Head of caudate nucleus (tissue), 42 donors: ENCODE measurements around the gene RTN4RL1.

Experiments
- DNase-seq, 42 donors: peaks; one replicate each; pipeline versions ENCODE4 v3.0.0 to v3.0.0-alpha.2; 2020 to 2021; ENCODE audit warnings: mixed read lengths in 7 of 42
- intact Hi-C: fragments of 100-400 bp; cut with DNase I; formaldehyde crosslinking; loops from one replicate; pipeline ENCODE4 v1.15.0; 2022

RTN4RL1 gene, protein sequence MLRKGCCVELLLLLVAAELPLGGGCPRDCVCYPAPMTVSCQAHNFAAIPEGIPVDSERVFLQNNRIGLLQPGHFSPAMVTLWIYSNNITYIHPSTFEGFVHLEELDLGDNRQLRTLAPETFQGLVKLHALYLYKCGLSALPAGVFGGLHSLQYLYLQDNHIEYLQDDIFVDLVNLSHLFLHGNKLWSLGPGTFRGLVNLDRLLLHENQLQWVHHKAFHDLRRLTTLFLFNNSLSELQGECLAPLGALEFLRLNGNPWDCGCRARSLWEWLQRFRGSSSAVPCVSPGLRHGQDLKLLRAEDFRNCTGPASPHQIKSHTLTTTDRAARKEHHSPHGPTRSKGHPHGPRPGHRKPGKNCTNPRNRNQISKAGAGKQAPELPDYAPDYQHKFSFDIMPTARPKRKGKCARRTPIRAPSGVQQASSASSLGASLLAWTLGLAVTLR

DNA sequence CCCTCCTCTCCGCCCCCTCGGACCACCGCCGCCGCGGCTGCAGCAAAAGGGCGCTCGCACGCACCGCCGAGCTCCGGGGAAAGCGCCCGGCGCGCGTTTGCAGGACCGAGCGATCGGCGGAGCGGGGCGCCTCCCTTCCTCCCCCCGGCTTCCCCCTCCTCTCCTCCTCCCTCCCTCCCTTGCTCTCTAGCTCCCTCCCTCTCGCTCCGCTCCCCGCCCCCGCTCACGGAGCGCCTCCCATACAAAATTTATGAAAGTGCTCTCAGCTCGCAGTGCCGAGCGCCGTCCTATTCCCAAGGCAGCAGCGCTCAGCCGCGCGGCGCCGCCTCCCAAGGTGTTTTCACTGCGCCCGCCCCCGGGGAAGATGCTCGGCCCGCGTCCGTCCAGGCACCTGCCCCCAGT is at the start of gene RTN4RL1:
TSS of gene RTN4RL1 (minus strand) at position 115 of the 402 bp plus-strand sequence. CDS start 469 bp downstream, outside the sequence.
- DNase-seq: peak; percentile 33 to 93 (median 80)
- intact Hi-C loops: no loop called here

DNA sequence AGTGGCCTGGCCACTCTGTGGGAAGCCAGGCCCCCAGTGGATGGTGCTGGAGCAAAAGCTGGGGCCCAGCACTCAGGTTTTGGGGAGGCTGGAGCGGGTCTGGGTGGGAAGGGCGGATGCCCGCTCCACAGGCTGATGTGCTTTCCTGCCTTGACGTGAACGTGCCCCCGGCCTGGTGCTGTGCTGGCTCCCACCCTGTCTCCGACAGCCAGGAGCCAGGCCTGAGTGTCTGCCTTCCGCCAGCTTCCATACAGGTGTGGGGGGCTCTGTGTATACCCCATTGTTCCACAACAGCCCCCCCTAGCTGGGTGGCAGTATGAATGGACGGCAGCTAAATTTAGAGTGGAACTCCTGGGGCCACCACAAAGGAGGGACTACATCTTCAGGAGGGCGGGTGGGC is 49.8 kb upstream of the RTN4RL1 start:
- intact Hi-C loops: no loop called here
- no peak for DNase-seq

DNA sequence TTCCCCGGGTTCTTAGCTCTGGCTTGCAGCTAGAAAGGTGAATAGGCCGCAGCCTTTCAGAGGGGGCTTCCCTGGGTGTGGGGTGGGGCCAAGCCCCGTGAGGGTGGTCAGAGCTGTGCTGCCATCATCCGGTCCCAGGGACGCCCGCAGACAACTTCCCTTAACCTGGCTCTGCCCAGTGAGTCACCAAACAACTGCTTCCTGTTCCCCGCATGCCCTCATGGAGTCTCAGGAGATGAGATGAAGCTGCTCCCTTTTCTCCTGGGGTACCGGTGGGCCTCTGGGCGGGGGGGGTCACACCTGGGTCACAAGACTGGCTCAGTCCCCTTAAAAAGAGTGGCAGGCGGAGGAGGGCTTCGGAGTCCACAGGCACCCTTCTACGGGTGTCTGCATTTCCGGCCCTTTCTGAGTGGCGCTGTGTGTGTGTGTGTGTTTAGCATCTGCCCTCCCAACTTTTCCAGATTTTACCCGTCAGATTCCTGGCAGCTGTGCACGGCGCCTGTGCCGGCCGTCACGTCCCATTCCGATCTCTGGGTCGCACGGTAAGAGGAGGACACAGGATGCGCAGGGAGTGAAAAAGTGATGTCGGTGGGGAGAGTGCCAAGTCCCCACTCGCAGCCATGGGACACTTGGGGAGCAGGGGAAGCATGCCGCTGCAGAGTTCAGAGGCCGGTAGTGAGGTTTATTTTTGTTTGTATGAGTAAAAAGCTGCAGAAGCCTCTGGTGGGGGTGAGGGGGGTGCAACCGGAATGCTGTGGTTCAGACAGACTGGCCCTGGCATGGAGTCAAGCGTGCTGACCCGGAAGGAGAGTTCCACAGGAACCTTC is 46.5 kb upstream of the RTN4RL1 start:
- intact Hi-C loops: no loop called here
- DNase-seq: no peak

DNA sequence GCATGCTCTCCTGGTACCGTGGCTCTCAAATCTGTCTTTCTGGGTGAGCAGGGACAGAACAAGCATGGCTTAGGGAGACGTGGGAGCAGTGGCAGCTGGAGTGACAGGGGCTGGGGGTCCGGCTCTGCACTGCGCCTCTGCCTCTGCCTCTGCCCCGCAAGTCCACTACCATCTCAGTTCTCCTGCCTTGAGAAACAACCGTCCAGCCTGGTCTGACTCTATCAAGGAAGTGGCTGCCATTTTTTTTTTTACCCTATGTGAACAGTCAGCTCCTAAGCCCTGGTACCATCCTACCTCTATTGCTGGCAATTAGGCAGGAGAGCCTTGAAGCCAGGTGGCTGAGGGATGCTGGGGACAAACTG is 45.9 kb upstream of the RTN4RL1 start:
- intact Hi-C loops: no loop called here
- DNase-seq: no peak

DNA sequence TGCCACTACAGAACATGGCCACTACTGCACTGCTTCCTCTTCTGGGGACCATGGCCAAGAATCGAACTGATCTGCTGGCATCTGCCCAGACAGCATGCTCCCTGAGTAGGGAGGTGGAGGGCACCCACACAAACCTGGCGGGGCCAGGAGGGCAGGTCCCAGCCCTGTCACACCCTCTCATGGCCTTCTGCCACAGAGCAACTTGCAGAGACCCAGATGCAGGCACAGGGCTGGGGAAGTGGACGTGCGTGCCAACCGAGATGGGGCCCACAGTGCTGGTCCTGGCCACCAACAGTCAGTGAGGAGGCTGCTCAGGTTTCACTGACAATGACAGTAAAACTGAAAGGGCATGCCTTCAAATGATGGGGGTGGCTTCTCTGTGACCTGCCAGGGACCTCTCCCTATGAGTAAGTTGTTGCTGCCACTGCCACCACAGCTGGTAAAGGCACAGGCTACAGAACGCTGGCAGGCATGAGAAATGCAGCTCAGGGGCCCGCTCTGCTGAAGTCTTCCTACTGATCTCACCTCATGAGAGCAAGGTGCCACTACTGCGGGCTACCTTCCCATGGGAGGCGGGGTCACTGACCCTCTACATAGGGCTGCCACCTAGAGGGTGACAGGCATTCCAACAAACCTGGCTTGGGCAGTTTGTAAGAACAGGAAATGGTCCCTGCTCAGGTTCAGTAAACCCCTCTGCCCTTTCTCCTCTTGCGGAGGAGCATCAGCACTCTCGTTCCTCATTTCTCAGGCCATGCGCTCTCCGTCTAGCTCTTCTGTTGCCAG is 45.3 kb upstream of the RTN4RL1 start:
- DNase-seq: no peak
- intact Hi-C loops: no loop called here

DNA sequence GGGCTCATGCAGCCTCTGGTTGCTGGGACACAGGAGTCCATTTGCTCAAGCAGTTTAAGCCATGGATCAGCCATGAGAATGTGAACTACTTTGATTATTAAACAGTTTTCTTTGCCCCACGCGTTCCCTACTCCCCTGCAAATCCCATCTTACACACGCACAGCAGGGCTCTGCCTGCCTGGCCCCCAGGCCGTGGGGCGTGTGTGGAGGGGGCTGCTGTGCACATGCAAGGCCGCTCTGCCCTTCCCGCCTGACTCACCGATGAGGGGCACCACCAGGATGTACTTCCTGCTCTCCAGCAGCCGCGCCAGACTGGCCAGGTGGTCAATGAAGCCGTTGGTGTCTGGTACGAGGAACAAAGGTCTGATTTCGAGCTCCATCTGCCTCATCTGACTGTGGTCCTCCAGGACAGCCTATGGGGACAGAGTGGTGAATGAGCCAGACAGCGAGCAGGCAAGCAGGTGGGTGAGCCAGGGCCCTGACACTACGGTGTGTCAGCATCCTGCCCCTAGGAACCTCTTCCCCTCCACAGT is 43.5 kb upstream of the RTN4RL1 start:
- no peak for DNase-seq
- intact Hi-C loops: no loop called here

DNA sequence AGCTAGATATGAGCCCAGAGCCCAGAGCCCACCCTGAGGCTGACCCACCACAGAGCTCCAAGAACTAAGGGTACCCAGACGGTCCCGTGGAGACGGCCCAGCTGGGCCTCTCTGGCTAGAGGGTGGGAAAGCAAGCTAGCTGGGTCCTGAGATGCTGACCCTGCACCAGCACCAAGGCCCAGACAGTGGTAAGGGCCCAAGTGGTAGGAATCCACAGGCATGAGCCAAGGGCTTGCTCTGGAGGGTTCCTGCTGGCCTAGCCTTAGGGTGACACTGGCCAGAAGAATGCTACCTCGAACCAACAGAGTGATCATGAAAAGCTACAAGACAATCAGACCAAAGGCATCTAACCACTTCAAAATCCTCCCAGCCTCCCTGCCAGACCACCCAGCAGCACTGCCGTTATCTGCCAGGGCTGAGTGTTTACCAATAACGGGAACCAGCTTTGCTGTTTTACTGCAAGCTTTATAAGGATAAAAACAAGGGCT is 42.9 kb upstream of the RTN4RL1 start:
- no peak for DNase-seq
- intact Hi-C loops: no loop called here

DNA sequence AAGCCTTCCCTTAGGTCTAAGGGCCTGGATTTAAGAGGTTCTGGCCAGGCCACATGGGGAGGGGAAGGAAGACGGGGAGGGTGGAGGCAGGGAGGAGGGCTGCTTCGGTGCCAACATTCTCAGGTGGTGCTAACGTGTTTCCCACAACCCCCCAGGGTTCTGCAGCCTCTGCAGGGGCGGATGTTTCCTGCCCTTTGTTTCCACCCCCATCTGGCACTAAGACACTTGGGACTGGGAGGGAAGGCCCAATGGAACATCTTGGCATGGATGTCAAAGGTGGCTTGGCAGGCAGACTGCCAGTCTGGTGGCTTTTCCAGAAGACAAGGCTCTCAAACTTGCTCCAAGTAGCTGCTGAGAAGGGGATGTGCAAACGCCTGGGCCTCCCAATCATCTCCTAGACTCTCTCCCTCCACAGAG is 42.5 kb upstream of the RTN4RL1 start:
- intact Hi-C loops: no loop called here
- no peak for DNase-seq

DNA sequence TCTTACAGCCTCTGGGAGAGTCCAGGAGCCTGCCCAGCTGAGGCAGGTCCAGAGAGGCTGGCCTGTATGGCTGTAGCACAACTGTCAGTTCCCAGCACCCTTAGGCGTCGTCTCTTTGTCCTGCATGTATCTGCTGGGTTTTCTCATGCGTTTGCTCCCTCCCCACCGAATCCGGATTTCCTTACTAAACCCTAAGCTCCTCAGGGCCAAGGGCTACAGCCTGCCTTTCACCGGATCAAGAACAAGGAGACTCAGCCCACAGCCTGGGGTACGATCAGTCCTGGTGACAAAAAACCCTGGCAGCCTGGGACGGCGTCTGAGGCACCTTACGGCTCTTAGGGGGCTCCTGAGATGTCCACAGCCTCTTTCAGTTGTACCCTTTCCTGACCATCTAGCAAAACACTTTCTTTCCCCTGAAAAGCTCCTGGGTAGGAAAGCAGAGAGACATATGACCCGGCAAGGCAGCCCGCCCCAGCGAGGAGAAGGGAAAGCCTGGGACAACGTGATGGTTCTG is 42.0 kb upstream of the RTN4RL1 start:
- intact Hi-C loops: no loop called here
- DNase-seq: no peak

DNA sequence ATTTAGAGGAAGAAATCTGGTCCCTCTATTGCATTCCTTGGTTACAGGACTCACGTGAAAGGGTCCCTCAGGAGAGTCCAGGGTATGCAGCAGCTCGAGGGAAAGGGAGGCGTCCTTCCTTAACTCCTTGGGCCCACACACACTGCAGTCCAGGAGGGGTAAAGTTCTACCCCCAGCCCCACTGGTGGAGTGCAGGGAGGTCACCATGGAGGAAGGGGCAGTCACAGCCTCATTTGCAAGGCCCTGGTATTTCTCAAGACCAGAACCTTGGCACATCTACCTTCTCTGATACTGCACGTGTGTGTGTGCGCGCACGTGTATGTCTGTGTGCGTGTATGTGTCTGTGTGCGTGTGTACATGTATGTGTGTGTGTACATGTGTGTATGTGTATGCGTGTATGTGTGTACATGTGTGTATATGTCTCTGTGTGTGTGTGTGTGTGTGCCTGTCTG is 40.8 kb upstream of the RTN4RL1 start:
- DNase-seq: no peak
- intact Hi-C loops: no loop called here

DNA sequence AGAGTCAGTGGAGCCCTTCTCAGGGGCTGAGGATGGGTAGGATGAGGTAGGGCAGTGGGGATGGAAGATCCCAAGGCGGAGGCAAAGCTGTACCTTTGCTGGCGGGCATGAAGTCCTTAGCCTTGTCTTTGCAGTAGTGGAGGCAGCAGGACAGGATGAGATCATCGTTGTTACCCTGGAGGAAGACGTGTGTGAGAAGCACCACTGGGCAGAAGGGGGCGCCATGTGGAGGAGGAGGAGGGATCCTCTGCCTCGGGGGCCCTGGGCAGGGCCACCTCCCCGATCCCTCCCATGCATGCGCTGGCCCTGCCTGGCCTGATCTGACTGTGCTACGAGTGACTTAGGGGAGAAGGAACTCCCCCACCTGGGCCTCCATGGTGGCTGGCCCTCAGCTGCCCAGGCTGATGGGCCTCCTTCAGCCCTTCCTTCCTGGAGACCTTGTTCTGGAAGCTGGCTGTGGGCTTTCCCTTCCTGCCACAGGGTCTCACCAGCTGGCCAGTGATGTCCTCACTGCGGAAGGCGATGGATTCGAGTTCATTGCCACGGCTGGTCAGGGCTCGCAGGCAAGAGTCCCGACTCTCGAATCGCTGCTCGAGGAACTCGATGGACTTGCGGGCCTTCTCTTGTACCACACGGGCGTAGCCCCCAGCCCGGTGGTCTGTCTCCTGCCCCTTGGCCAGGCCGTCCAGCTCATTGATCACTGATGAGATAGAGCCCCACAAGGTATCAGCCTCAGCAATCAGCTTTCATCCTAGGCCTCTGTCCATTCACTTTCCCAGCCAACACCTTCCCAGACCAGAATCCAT is 40.0 kb upstream of the RTN4RL1 start:
- intact Hi-C loops: no loop called here

DNA sequence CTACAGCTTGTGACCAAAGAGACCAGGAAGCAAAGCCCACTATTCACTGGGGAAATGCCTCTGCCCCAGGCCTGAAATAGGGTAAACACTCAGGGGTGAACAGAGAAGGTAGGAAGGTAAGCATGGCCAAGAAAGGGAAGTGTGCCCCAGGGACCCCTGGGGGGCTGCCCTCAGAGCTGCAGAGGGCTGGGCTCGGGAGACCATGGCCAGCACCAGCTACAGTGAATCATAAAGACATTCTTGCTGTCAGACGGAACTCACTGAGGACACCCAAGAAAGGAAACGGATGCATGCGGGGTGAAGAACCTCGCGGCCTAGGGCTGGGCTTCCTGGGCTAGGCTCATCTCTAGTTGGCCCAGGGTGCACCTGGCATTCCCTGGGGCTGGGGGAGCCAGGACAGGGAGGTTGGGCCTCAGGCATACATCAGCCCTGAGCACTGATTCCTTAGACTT is 39.4 kb upstream of the RTN4RL1 start:
- no peak for DNase-seq
- intact Hi-C loops: no loop called here

More for the DNA sequence above, 40.0 kb upstream of the RTN4RL1 start:
- DNase-seq: no peak

DNA sequence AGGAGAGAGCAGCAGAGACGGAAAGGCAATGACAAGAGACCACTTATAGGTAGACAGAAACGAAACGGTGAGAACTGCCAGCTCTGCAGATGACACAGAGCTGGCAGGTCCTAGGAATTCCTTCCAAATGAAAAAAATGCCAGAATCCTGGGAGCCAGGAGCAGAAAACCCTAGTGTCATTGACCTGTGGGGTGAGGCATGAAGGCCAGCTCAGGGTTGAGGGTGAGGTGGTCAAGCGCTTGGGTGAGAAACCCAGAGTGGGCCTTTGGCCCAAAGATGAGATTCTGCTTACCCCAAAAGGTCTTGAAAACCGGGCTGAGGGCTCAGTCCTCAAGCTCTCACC is 39.0 kb upstream of the RTN4RL1 start:
- intact Hi-C loops: no loop called here
- DNase-seq: no peak

DNA sequence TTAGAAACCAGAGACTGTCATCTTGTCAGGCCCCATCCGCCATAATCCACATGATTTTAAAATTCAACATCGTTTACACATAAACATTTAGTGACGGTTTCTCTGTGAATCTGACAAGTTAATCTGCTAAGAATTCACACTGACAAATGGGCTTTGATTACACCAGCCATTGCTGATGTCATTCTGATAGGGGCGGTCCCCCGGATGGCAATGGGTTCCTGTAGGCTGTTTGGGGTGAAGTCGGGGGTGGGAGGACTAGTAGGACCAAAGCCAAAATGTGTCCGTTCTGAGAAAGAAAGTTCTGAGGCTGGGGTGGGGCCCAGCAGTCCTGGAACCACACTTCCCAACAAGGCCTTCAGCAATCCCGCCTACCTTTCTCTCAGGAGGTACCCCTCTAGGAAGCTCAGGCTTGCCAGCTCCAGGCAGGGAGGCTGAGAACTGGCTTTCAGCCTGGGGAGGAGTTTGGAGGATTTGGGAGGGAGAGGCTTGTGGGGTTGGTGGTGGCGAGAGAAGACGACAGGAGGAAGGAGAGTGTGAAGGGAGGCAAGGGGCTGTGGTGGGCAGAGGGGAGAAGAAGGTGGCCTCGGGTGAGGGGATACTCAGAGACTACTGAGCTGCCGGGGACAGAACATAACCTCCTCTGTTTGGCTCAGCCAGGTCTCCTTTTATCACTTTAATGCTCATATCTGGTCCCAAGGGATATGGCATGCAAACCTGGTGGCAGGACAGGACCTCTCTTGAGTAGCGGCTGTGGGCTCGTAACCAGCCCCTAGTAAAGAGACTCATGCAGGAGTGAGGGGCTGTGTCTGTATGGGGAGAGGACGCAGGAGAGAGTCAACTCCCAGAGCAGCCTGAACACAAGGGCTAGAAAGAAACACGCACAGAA is 38.4 kb upstream of the RTN4RL1 start:
- intact Hi-C loops: no loop called here
- DNase-seq: no peak

DNA sequence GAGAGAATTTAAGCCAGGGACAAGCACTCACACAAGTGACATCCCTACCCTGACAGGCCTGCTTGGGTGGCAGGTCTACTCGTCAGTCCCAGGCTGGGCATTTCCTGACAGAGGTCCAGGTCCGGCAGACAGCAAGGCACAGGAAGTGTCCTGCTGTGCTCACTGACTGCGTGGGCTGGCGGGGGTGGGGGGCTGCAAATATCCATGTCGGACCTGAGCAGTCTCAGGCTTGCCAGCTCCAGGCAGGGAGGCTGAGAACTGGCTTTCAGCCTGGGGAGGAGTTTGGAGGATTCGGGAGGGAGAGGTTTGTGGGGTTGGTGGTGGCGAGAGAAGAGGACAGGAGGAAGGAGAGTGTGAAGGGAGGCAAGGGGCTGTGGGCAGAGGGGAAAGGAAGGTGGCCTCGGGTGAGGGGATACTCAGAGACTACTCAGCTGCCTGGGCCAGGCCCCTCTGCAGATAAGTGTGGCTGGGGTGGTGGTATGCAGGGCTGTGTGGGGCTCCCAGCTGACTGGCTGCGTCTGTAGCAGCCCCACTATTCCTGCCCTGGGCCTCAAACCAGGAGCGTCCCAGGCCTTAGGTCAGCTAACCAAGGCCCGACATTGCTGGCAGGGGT is 37.5 kb upstream of the RTN4RL1 start:
- DNase-seq: no peak
- intact Hi-C loops: no loop called here

DNA sequence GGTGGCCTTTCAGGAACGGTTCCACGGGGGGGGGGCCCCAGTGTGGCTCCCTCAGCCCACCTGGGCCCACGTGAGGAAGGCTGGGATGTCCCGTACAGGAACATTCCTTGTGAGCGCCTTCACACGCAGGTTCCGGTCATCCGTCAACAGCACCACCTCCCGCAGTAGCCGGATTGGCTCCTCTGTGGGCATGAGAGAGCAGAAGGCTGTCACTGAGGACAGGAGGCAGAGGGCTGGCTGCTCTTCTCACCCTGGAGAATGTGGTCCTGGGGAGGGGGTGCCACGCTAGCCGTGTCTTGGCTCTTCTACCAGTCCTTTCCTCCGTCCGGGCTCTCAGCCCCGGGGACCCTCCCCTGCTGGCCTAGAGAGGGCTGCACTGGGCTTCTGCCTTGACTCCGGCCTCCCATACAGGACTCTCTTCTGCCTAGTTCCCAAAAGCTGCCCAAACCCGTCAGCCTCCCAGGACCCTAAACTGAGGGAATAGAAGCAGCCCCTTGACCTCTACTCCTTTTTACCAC is 36.4 kb upstream of the RTN4RL1 start:
- DNase-seq: no peak
- intact Hi-C loops: no loop called here
